Activated naive CD4-positive, alpha-beta T cell treated with anti-CD3 and anti-CD28 coated beads, Interleukin-2, amount 50 U/mL, for 72 hours (primary cell): ENCODE measurements around the gene PLEKHG4B. TPM values are rescaled to one million over a fixed set of nuclear protein-coding genes. Genes with fewer than 3 reads are reported as not detected.
"Not testable (repeated sequence)": the region's sequence is repeated elsewhere in the genome, so short reads cannot be mapped to it uniquely, and the experiment has no call there.

Experiments used
- ATAC-seq, 2 donors: fragments of 150-1000 bp; cut with Tn5 transposase; 2 replicates each; pipeline ENCODE4 v1.10.0; 2021; ENCODE audit warnings: mild to moderate bottlenecking in 2 of 2, moderate library complexity in 2 of 2
- DNase-seq, 2 donors: peaks; one replicate each; pipeline ENCODE4 v3.0.0; 2021 to 2022; ENCODE audit warnings: low spot score in 2 of 2
- H3K27ac Mint-ChIP-seq, 2 donors: one replicate each; pipeline ENCODE4 v1.8.0; 2022; ENCODE audit warnings: mild to moderate bottlenecking in 2 of 2, mixed read lengths in 2 of 2
- H3K36me3 Mint-ChIP-seq, 2 donors: one replicate each; pipeline ENCODE4 v1.8.0; 2022; ENCODE audit warnings: mixed read lengths in 2 of 2
- H3K9me3 Mint-ChIP-seq, 2 donors: one replicate each; pipeline ENCODE4 v1.8.0; 2022; ENCODE audit warnings: mixed read lengths in 2 of 2
- total RNA-seq, 2 donors: library from RNA; stranded (reverse); gene quantifications; one replicate each; pipeline ENCODE4 v1.2.3, GENCODE V29; 2022

The PLEKHG4B gene
- total RNA-seq, 2 donors from 2014 or later: 0.47 TPM; not detected in 1

GRCh38 chr5:192691-192969 lies 100.7 kb downstream of the PLEKHG4B start:
- peak overlapping the region in 1 of 2 donors; percentile 32 for H3K27ac Mint-ChIP-seq
- H3K9me3 Mint-ChIP-seq: no peaks in the 10 kb centered on the region
- H3K36me3 Mint-ChIP-seq: no peaks in the 10 kb centered on the region
- ATAC-seq (no peak), DNase-seq (no peak)

GRCh38 chr5:192970-193831 lies 101.2 kb downstream of the PLEKHG4B start:
- DNase-seq (no peak), ATAC-seq (no peak)
- Mint-ChIP-seq H3K9me3 (no peaks in the 10 kb centered on the region), H3K36me3 (no peaks in the 10 kb centered on the region), H3K27ac (peak overlapping the region in 1 of 2 donors; percentile 32)

DNA sequence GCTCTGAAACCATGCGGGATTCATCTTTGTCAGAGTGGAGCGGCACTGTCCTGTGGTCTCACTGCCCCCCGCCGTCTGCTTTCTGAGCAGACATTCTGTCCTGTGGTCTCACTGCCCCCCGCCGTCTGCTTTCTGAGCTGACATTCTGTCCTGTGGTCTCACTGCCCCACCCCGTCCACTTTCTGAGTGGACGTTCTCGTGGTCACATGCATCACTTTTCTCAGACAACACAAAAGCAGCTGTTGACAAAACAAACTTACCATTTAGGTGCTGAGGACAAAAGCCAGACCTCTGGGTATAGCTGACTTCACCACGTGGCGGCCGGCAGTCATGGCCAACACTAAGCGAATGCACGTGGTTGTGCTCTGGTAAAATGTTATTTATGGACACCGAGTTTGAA lies 102.1 kb downstream of the PLEKHG4B start:
- Mint-ChIP-seq H3K36me3 (no peaks in the 10 kb centered on the region), H3K27ac (no peak overlapping the region), H3K9me3 (no peaks in the 10 kb centered on the region)
- ATAC-seq (no peak), DNase-seq (no peak)

- Mint-ChIP-seq H3K36me3 (no peaks in the 10 kb centered on the region), H3K27ac (no peak overlapping the region), H3K9me3 (no peaks in the 10 kb centered on the region)
- ATAC-seq (no peak), DNase-seq (no peak)
Observed at GRCh38 chr5:194603-195209, 102.7 kb downstream of the PLEKHG4B start.

GRCh38 chr5:195401-196160 lies 103.6 kb downstream of the PLEKHG4B start:
- ATAC-seq: no peak
- H3K36me3 Mint-ChIP-seq: no peaks in the 10 kb centered on the region

GRCh38 chr5:196350-196749 lies 104.4 kb downstream of the PLEKHG4B start:
- DNase-seq: no peak

More at GRCh38 chr5:195401-196160, 103.6 kb downstream of the PLEKHG4B start:
- DNase-seq: no peak
- no peak overlapping the region for H3K27ac Mint-ChIP-seq
- H3K9me3 Mint-ChIP-seq: no peaks in the 10 kb centered on the region

DNA sequence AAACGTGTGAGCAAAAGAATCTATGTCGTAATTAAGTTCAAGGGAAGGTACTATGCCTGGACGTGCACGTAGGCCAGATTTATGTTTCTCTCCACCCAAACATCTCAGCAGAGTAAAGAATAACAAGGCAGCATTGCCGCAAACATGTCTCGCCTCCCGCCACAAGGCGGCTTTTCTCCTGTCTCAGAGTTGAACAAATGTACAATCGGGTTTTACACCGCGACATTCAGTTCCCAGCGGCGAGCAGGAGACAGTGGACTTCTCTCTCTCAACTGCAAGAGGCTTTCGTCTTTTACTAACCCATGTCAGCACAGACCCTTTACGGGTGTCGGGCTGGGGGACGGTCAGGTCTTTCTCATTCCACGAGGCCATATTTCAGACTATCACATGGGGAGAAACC lies 105.1 kb downstream of the PLEKHG4B start:
- not testable (repeated sequence) for ATAC-seq, DNase-seq, H3K9me3 Mint-ChIP-seq, H3K27ac Mint-ChIP-seq, H3K36me3 Mint-ChIP-seq

More at GRCh38 chr5:196350-196749, 104.4 kb downstream of the PLEKHG4B start:
- H3K9me3 Mint-ChIP-seq: no peaks in the 10 kb centered on the region
- H3K36me3 Mint-ChIP-seq: no peaks in the 10 kb centered on the region
- H3K27ac Mint-ChIP-seq: no peak overlapping the region
- no peak for ATAC-seq

GRCh38 chr5:197892-198489 lies 106.0 kb downstream of the PLEKHG4B start:
- Mint-ChIP-seq H3K9me3 (no peaks in the 10 kb centered on the region), H3K36me3 (peaks cover 0 to 4% of the 10 kb centered on the region in 2 donors), H3K27ac (no peak overlapping the region)
- ATAC-seq (no peak), DNase-seq (no peak)

DNA sequence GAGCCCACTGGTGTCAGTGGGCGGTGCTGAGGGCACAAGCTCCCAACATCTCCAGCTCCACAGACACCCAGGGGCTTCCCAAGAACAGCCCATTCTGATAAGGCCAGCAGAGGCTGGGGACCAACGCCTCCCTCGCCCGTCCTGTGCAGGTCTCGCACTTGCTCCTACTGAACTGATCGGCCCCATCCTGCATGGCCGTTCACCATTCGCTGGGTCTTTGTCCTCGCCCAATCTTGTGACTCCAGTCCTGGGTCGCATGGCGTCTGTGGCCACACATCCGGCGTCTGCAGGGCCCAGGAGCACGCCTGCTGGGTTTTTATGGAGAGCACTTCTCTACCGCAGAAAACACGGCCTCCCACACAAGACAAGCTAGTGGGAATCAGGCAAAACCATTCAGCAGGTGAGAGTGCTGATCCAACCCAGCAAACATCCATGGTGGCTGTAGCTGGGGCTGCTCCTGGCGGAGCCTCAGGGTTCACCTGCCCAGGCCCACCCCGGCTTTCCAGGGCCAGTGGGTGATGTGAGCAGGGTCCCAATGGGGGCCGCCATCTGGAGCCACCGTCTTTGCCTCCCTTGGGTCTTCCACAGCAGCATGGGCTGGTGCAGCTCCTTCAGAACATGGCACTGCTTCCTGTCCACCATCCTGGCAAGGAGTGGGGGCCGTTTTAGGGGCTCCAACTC lies 106.7 kb downstream of the PLEKHG4B start:
- Mint-ChIP-seq H3K36me3 (peaks cover 0 to 4% of the 10 kb centered on the region in 2 donors), H3K27ac (no peak overlapping the region), H3K9me3 (no peaks in the 10 kb centered on the region)
- DNase-seq: no peak
- ATAC-seq: no peak

DNA sequence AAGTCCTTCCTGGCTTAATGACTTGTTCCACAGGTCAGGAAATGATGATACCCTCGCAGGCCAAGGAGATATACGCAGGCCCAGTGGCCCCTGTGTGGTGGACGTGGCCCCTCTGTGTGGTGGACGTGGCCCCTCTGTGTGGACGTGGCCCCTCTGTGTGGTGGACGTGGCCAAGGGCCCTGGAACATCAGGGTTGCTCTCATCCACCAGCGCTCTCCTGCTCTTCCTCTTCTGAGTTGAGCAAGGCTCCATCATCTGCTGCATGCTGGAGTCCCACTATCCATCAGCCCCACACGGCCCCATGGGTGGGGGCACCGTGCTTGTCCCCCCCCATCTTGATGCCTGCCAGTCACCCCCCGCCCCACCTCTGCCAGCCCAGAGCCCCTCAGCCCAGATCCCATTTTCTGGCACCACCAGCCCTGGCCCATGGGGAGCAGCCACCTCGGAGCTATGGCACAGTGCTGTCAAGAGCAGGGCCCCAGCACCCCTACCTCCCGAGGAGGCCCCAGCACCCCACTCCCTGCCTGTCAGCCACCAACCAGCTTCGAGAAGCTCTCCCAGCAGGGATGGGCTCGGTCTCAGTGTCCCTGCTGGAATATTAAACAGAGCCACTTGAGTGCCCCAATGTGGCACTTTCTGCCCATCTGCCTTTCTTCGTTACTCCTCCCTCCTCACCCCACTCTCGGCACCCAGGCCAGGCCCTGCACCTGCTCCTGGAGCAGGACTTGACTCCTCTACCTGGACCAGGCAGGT lies 107.4 kb downstream of the PLEKHG4B start:
- DNase-seq (no peak), ATAC-seq (peak in 1 of 2 donors; percentile 7)

DNA sequence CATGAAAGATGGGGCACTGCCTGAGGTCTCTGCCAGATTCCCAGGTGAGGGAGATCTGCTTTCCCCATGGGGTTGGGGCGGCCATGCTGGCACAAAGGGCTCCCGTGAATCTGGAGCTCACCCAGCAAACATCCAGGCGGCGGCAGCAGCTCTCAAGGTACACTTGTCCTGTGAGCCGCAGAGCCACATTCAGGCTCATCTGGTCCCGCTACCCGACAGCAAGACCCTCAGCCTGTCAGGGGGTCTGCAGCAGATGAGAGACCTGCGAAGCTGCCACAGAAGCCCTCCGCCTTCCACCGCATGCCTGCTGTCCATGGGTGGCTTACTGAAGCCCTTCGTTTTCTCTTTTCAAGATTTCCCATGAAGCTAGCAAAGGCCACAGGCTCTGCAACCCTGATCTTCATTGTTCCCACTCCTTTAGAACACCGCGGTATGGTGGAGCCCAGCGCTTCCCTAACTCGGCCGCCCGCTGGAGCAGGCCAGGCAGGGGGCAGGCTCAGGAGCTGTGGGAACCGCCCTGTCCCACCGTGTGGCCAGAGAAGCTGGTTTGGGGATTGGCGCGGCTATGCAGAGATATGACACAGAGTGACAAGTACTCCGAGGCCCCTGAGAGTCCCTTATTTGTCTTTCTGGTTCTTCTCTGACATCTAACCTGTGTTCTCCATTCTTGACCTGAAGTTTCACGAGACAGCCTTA lies 108.1 kb downstream of the PLEKHG4B start:
- Mint-ChIP-seq H3K27ac (no peak overlapping the region), H3K9me3 (no peaks in the 10 kb centered on the region), H3K36me3 (peaks cover 0 to 8% of the 10 kb centered on the region in 2 donors)
- no peak for DNase-seq
- ATAC-seq: no peak

More for the DNA sequence above, 107.4 kb downstream of the PLEKHG4B start:
- Mint-ChIP-seq H3K27ac (no peak overlapping the region), H3K36me3 (peaks cover 0 to 4% of the 10 kb centered on the region in 2 donors), H3K9me3 (no peaks in the 10 kb centered on the region)

- no peak for DNase-seq
- ATAC-seq: no peak
- Mint-ChIP-seq H3K9me3 (no peaks in the 10 kb centered on the region), H3K27ac (no peak overlapping the region), H3K36me3 (peaks cover 0 to 17% of the 10 kb centered on the region in 2 donors)
Observed at GRCh38 chr5:200985-201384, 109.0 kb downstream of the PLEKHG4B start.

GRCh38 chr5:201672-202071 lies 109.7 kb downstream of the PLEKHG4B start:
- ATAC-seq: no peak
- DNase-seq: no peak
- peaks cover 0 to 18% of the 10 kb centered on the region in 2 donors for H3K36me3 Mint-ChIP-seq
- no peak overlapping the region for H3K27ac Mint-ChIP-seq
- no peaks in the 10 kb centered on the region for H3K9me3 Mint-ChIP-seq

GRCh38 chr5:203246-203930 lies 111.4 kb downstream of the PLEKHG4B start:
- H3K27ac Mint-ChIP-seq: no peak overlapping the region
- no peak for ATAC-seq
- peaks cover 0 to 18% of the 10 kb centered on the region in 2 donors for H3K36me3 Mint-ChIP-seq
- H3K9me3 Mint-ChIP-seq: no peaks in the 10 kb centered on the region
- DNase-seq: no peak

DNA sequence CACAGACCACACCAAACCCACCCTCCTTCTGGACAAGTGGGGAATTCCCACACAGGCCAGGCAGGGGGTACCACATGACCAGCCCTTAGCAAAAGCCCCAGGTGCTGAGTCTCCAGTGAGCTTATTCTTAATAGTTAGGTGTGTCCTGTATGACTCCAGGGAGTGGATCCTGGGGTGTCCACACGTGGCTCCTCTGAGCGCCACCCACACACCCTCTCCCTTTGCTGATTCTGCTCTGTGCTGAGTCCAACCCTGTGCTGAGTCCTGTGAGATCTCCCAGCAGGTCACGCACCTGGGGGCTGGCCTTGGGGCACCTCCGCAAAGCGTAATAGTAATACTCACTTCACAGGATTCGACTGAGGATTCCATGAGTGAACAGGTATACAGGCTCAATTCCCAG lies 112.0 kb downstream of the PLEKHG4B start:
- Mint-ChIP-seq H3K36me3 (peaks cover 0 to 18% of the 10 kb centered on the region in 2 donors), H3K9me3 (no peaks in the 10 kb centered on the region), H3K27ac (no peak overlapping the region)
- ATAC-seq (no peak), DNase-seq (no peak)
